Activated naive CD4-positive, alpha-beta T cell treated with anti-CD3 and anti-CD28 coated beads, Interleukin-2, amount 50 U/mL, for 24 hours (primary cell): Measurements from ENCODE around the gene ZNF79.
"Not testable (repeated sequence)": the region's sequence is repeated elsewhere in the genome, so short reads cannot be mapped to it uniquely, and the experiment has no call there.

Experiments used
- H3K27ac Mint-ChIP-seq: one replicate; pipeline ENCODE4 v1.8.0; 2021; ENCODE audit warnings: mild to moderate bottlenecking, mixed read lengths
- H3K27me3 Mint-ChIP-seq: one replicate; pipeline ENCODE4 v1.8.0; 2021; ENCODE audit warnings: mixed read lengths
- H3K36me3 Mint-ChIP-seq: one replicate; pipeline ENCODE4 v1.8.0; 2021; ENCODE audit warnings: mixed read lengths
- H3K4me1 Mint-ChIP-seq: one replicate; pipeline ENCODE4 v1.8.0; 2021; ENCODE audit warnings: mixed read lengths
- H3K4me3 Mint-ChIP-seq: one replicate; pipeline ENCODE4 v1.8.0; 2021; ENCODE audit warnings: mild to moderate bottlenecking, mixed read lengths
- H3K9me3 Mint-ChIP-seq: one replicate; pipeline ENCODE4 v1.8.0; 2021; ENCODE audit warnings: mixed read lengths

Gene ZNF79

GRCh38 chr9:127455324-127455992 is 31.3 kb downstream of the ZNF79 start:
- peaks cover 11% of the 10 kb centered on the region for H3K36me3 Mint-ChIP-seq
- no peaks in the 10 kb centered on the region for H3K9me3 Mint-ChIP-seq
- no peaks in the 10 kb centered on the region for H3K27me3 Mint-ChIP-seq
- H3K27ac Mint-ChIP-seq = no peak overlapping the region
- H3K4me3 Mint-ChIP-seq = no peak overlapping the region
- peaks cover 13% of the 10 kb centered on the region for H3K4me1 Mint-ChIP-seq

- Mint-ChIP-seq H3K4me3 (no peak overlapping the region), H3K4me1 (peaks cover 9% of the 10 kb centered on the region), H3K27ac (no peak overlapping the region), H3K27me3 (no peaks in the 10 kb centered on the region), H3K9me3 (no peaks in the 10 kb centered on the region), H3K36me3 (peaks cover 7% of the 10 kb centered on the region)
Measured at GRCh38 chr9:127457191-127457878, 33.2 kb downstream of the ZNF79 start.

- no peak overlapping the region for H3K27ac Mint-ChIP-seq
- H3K36me3 Mint-ChIP-seq = peaks cover 11% of the 10 kb centered on the region
- H3K27me3 Mint-ChIP-seq = no peaks in the 10 kb centered on the region
Measured at GRCh38 chr9:127458921-127459320, 34.7 kb downstream of the ZNF79 start.

GRCh38 chr9:127463382-127463781 is 39.2 kb downstream of the ZNF79 start:
- no peaks in the 10 kb centered on the region for H3K4me1 Mint-ChIP-seq
- H3K36me3 Mint-ChIP-seq = peaks cover 11% of the 10 kb centered on the region
- no peaks in the 10 kb centered on the region for H3K27me3 Mint-ChIP-seq
- H3K9me3 Mint-ChIP-seq = no peaks in the 10 kb centered on the region
- H3K4me3 Mint-ChIP-seq = no peak overlapping the region
- H3K27ac Mint-ChIP-seq = no peak overlapping the region

More at GRCh38 chr9:127458921-127459320, 34.7 kb downstream of the ZNF79 start:
- Mint-ChIP-seq H3K4me3 (no peak overlapping the region), H3K4me1 (peaks cover 5% of the 10 kb centered on the region), H3K9me3 (no peaks in the 10 kb centered on the region)

- H3K27me3 Mint-ChIP-seq = no peaks in the 10 kb centered on the region
- no peak overlapping the region for H3K4me3 Mint-ChIP-seq
- H3K9me3 Mint-ChIP-seq = no peaks in the 10 kb centered on the region
- no peak overlapping the region for H3K27ac Mint-ChIP-seq
- peaks cover 10% of the 10 kb centered on the region for H3K36me3 Mint-ChIP-seq
- H3K4me1 Mint-ChIP-seq = no peaks in the 10 kb centered on the region
Measured at GRCh38 chr9:127463911-127464310, 39.7 kb downstream of the ZNF79 start.

- H3K4me3 Mint-ChIP-seq, H3K27ac Mint-ChIP-seq: not testable (repeated sequence)
- peaks cover 12% of the 10 kb centered on the region for H3K36me3 Mint-ChIP-seq
Measured at GRCh38 chr9:127466407-127466917, 42.3 kb downstream of the ZNF79 start.

GRCh38 chr9:127467621-127468020 is 43.4 kb downstream of the ZNF79 start:
- Mint-ChIP-seq H3K27ac (no peak overlapping the region), H3K27me3 (no peaks in the 10 kb centered on the region), H3K4me3 (no peak overlapping the region), H3K4me1 (no peaks in the 10 kb centered on the region), H3K9me3 (no peaks in the 10 kb centered on the region), H3K36me3 (peaks cover 7% of the 10 kb centered on the region)

More at GRCh38 chr9:127466407-127466917, 42.3 kb downstream of the ZNF79 start:
- H3K4me1 Mint-ChIP-seq, H3K27me3 Mint-ChIP-seq, H3K9me3 Mint-ChIP-seq: not testable (repeated sequence)

- Mint-ChIP-seq H3K4me3 (no peak overlapping the region), H3K9me3 (no peaks in the 10 kb centered on the region), H3K4me1 (no peaks in the 10 kb centered on the region), H3K27ac (no peak overlapping the region), H3K36me3 (peaks cover 10% of the 10 kb centered on the region), H3K27me3 (no peaks in the 10 kb centered on the region)
Measured at GRCh38 chr9:127470662-127471061, 46.5 kb downstream of the ZNF79 start.

GRCh38 chr9:127473501-127473900 is 49.3 kb downstream of the ZNF79 start:
- peaks cover 6% of the 10 kb centered on the region for H3K36me3 Mint-ChIP-seq
- H3K4me3 Mint-ChIP-seq = no peak overlapping the region
- H3K27me3 Mint-ChIP-seq = no peaks in the 10 kb centered on the region
- H3K27ac Mint-ChIP-seq = no peak overlapping the region
- no peaks in the 10 kb centered on the region for H3K4me1 Mint-ChIP-seq
- H3K9me3 Mint-ChIP-seq = no peaks in the 10 kb centered on the region

- H3K27me3 Mint-ChIP-seq = no peaks in the 10 kb centered on the region
- no peaks in the 10 kb centered on the region for H3K4me1 Mint-ChIP-seq
- no peaks in the 10 kb centered on the region for H3K9me3 Mint-ChIP-seq
- H3K36me3 Mint-ChIP-seq = peaks cover 8% of the 10 kb centered on the region
- H3K4me3 Mint-ChIP-seq = no peak overlapping the region
- H3K27ac Mint-ChIP-seq = no peak overlapping the region
Measured at GRCh38 chr9:127473932-127474331, 49.8 kb downstream of the ZNF79 start.

- no peaks in the 10 kb centered on the region for H3K9me3 Mint-ChIP-seq
- no peak overlapping the region for H3K27ac Mint-ChIP-seq
- peaks cover 8% of the 10 kb centered on the region for H3K36me3 Mint-ChIP-seq
- no peaks in the 10 kb centered on the region for H3K4me1 Mint-ChIP-seq
- H3K4me3 Mint-ChIP-seq = no peak overlapping the region
- no peaks in the 10 kb centered on the region for H3K27me3 Mint-ChIP-seq
Measured at GRCh38 chr9:127474592-127474991, 50.4 kb downstream of the ZNF79 start.

- Mint-ChIP-seq H3K27ac (no peak overlapping the region), H3K4me3 (no peak overlapping the region), H3K9me3 (no peaks in the 10 kb centered on the region), H3K36me3 (peaks cover 5% of the 10 kb centered on the region), H3K27me3 (no peaks in the 10 kb centered on the region), H3K4me1 (no peaks in the 10 kb centered on the region)
Measured at GRCh38 chr9:127479507-127480081, 55.4 kb downstream of the ZNF79 start.

GRCh38 chr9:127482662-127483061 is 58.5 kb downstream of the ZNF79 start:
- H3K9me3 Mint-ChIP-seq = no peaks in the 10 kb centered on the region
- no peaks in the 10 kb centered on the region for H3K27me3 Mint-ChIP-seq
- H3K36me3 Mint-ChIP-seq = peaks cover 9% of the 10 kb centered on the region
- no peak overlapping the region for H3K4me3 Mint-ChIP-seq
- H3K4me1 Mint-ChIP-seq = no peaks in the 10 kb centered on the region
- no peak overlapping the region for H3K27ac Mint-ChIP-seq

GRCh38 chr9:127485995-127486394 is 61.8 kb downstream of the ZNF79 start:
- Mint-ChIP-seq H3K27ac (no peak overlapping the region), H3K4me1 (no peaks in the 10 kb centered on the region), H3K9me3 (no peaks in the 10 kb centered on the region), H3K4me3 (no peak overlapping the region), H3K36me3 (peaks cover 8% of the 10 kb centered on the region), H3K27me3 (no peaks in the 10 kb centered on the region)

- H3K36me3 Mint-ChIP-seq = peaks cover 6% of the 10 kb centered on the region
- H3K9me3 Mint-ChIP-seq = no peaks in the 10 kb centered on the region
- H3K4me3 Mint-ChIP-seq = no peak overlapping the region
- H3K27me3 Mint-ChIP-seq = no peaks in the 10 kb centered on the region
- H3K4me1 Mint-ChIP-seq = no peaks in the 10 kb centered on the region
- no peak overlapping the region for H3K27ac Mint-ChIP-seq
Measured at GRCh38 chr9:127488946-127489345, 64.8 kb downstream of the ZNF79 start.

- no peaks in the 10 kb centered on the region for H3K4me1 Mint-ChIP-seq
- no peaks in the 10 kb centered on the region for H3K27me3 Mint-ChIP-seq
- peaks cover 5% of the 10 kb centered on the region for H3K36me3 Mint-ChIP-seq
- no peaks in the 10 kb centered on the region for H3K9me3 Mint-ChIP-seq
- H3K4me3 Mint-ChIP-seq = no peak overlapping the region
- H3K27ac Mint-ChIP-seq = no peak overlapping the region
Measured at GRCh38 chr9:127489471-127490115, 65.4 kb downstream of the ZNF79 start.
